GM12878 (cell line): ENCODE results near the gene RIMBP2.

Experiments used
- POLR2A ChIP-seq: IDR thresholded peaks from 2 replicates; pipeline ENCODE4 v1.6.1; 2011; ENCODE audit warnings: low read depth, mild to moderate bottlenecking, low read length
- POLR2AphosphoS5 ChIP-seq: IDR thresholded peaks from 2 replicates; pipeline ENCODE4 v1.6.1; 2011; ENCODE audit warnings: mild to moderate bottlenecking, low read length, inconsistent platforms
- TF ChIP-seq, protein P1 (sequence below), 3 experiments: IDR thresholded peaks in 2 of 3; conservative IDR thresholded peaks in 1 of 3; 2 replicates each; pipeline ENCODE4 v1.5.1; 2011; ENCODE audit warnings: low read depth in 3 of 3, low read length in 3 of 3, mild to moderate bottlenecking in 3 of 3, control low read depth in 2 of 3, moderate library complexity in 2 of 3, inconsistent platforms in 1 of 3, mixed read lengths in 1 of 3; ENCODE audit not compliant: control insufficient read depth in 2 of 3, insufficient read depth in 1 of 3; ENCODE audit errors: extremely low read depth in 1 of 3

DNA sequence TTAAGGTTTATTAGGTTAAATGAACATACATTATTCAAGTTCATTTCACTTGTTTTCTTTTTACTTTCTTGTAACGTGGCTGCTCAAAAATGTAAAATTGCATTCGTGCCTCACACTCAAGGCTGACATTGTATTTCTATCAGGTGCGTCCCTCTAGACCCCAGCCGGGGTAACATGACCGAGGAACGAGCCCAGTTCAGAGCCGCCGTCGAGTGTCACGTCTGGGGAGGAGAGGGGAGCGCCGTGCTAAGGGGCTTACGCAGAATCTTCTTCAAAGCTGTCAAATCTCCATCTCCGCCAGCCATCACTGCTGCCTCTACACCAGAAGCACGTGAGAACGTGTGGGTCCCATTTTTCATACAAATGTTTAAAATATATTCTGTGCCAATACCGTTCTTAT lies 170.6 kb downstream of the RIMBP2 start:
- TF ChIP-seq POLR2AphosphoS5 (no peak), POLR2A (no peak)
- TF ChIP-seq, protein P1, sequence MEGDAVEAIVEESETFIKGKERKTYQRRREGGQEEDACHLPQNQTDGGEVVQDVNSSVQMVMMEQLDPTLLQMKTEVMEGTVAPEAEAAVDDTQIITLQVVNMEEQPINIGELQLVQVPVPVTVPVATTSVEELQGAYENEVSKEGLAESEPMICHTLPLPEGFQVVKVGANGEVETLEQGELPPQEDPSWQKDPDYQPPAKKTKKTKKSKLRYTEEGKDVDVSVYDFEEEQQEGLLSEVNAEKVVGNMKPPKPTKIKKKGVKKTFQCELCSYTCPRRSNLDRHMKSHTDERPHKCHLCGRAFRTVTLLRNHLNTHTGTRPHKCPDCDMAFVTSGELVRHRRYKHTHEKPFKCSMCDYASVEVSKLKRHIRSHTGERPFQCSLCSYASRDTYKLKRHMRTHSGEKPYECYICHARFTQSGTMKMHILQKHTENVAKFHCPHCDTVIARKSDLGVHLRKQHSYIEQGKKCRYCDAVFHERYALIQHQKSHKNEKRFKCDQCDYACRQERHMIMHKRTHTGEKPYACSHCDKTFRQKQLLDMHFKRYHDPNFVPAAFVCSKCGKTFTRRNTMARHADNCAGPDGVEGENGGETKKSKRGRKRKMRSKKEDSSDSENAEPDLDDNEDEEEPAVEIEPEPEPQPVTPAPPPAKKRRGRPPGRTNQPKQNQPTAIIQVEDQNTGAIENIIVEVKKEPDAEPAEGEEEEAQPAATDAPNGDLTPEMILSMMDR (IDR thresholded peaks at IDR 0.05 in 2 of 3, conservative IDR thresholded peaks at IDR 0.05 in 1 of 3; ENCODE audit: control insufficient read depth in 2 of 3, extremely low read depth in 1 of 3, insufficient read depth in 1 of 3, low read depth in 3 of 3, low read length in 3 of 3) = no peak
